Gastrocnemius medialis (tissue), 4 donors: Measurements from ENCODE around the gene SIRPB1. TPM values are rescaled to one million over a fixed set of nuclear protein-coding genes. Genes with fewer than 3 reads are reported as not detected.

Experiments used
- ATAC-seq, 2 donors: fragments of 150-250 bp; one replicate each; pipeline ENCODE4 v1.9.1; 2016
- DNase-seq, 2 donors: peaks; one replicate each; pipeline ENCODE4 v3.0.0-alpha.2; 2019
- H3K27ac ChIP-seq, 4 donors: fragments of 200-600 bp; sonication (generic); 1 replicate in 1 of 4; 2 replicates in 3 of 4; pipeline ENCODE4 v1.5.1; 2016 to 2018; ENCODE audit warnings: mild to moderate bottlenecking in 2 of 4, moderate library complexity in 1 of 4
- H3K27me3 ChIP-seq, 3 donors: fragments of 200-600 bp; sonication (generic) in 2 of 3; 1 replicate in 1 of 3; 2 replicates in 2 of 3; pipeline versions ENCODE4 v1.5.1 to v1.6.0; 2016 to 2019; ENCODE audit warnings: mild to moderate bottlenecking in 1 of 3, moderate library complexity in 1 of 3
- H3K36me3 ChIP-seq, 2 donors: fragments of 200-600 bp; sonication (generic) in 1 of 2; one replicate each; pipeline ENCODE4 v1.5.1; 2017 to 2018
- H3K4me1 ChIP-seq, 2 donors: fragments of 200-600 bp; sonication (generic) in 1 of 2; one replicate each; pipeline ENCODE4 v1.5.1; 2016 to 2017; ENCODE audit warnings: mild to moderate bottlenecking in 2 of 2
- H3K4me3 ChIP-seq, 4 donors: fragments of 200-600 bp; sonication (generic) in 3 of 4; 1 replicate in 1 of 4; 2 replicates in 3 of 4; pipeline ENCODE4 v1.5.1; 2016 to 2019; ENCODE audit warnings: mild to moderate bottlenecking in 2 of 4
- H3K9me3 ChIP-seq, 3 donors: fragments of 200-600 bp; sonication (generic) in 2 of 3; 1 replicate in 1 of 3; 2 replicates in 2 of 3; pipeline ENCODE4 v1.5.1; 2016 to 2019
- CTCF ChIP-seq, 5 experiments: fragments of 450-650 bp in 3 of 5; fragments of 200-600 bp in 2 of 5; sonication (generic) in 2 of 5; IDR thresholded peaks in 4 of 5; conservative IDR thresholded peaks in 1 of 5; 1 replicate in 4 of 5; 2 replicates in 1 of 5; pipeline ENCODE4 v1.5.1; 2016 to 2019; ENCODE audit warnings: antibody characterized with exemption in 5 of 5, mild to moderate bottlenecking in 3 of 5, moderate library complexity in 3 of 5
- POLR2A ChIP-seq, 2 donors: fragments of 450-650 bp; IDR thresholded peaks; one replicate each; pipeline ENCODE4 v1.6.1; 2017; ENCODE audit warnings: antibody characterized with exemption in 2 of 2, mild to moderate bottlenecking in 2 of 2, moderate library complexity in 2 of 2
- in situ Hi-C, 4 donors: fragments of 200-750 bp; cut with MboI; loops; one replicate each; pipeline versions ENCODE4 v1.15.0 to v1.8.0; 2017; ENCODE audit warnings: low sequenced_read_pairs in 4 of 4
- intact Hi-C: fragments of 100-400 bp; cut with DNase I; formaldehyde crosslinking; loops from one replicate; pipeline ENCODE4 v1.15.1; 2023; ENCODE audit warnings: low total_unique reads
- total RNA-seq, 4 donors: library from RNA; depleted of rRNA; stranded (reverse); fragments of >200 nt; gene quantifications; one replicate each; pipeline versions ENCODE4 v1.1.0 to v1.2.3, GENCODE V29; 2016

Gene SIRPB1
- total RNA-seq, 4 donors from 2014 or later, result 0.20 to 4.4 (median 1.8) TPM; not detected in 1

GRCh38 chr20:1657556-1658334 is 37.9 kb upstream of the SIRPB1 start, which contains the start of gene SIRPG:
SIRPG (minus strand) TSS chr20:1657779; CDS start chr20:1657714, 65 bp downstream.
- in situ Hi-C loops, result no loop called here
- no peaks in the 10 kb centered on the region for H3K27me3 ChIP-seq
- no peak within 1 kb of the TSS for H3K4me3 ChIP-seq
- no peak within 1 kb of the TSS for H3K27ac ChIP-seq
- intact Hi-C loops, result no loop called here
- no peaks in the 10 kb centered on the region for H3K36me3 ChIP-seq
- DNase-seq (no peak), ATAC-seq (no peak)
- TF ChIP-seq POLR2A (IDR thresholded peaks at IDR 0.05) (no peak), CTCF (IDR thresholded peaks at IDR 0.05 in 4 of 5, conservative IDR thresholded peaks at IDR 0.05 in 1 of 5) (no peak)
- H3K9me3 ChIP-seq, result no peaks in the 10 kb centered on the region
- H3K4me1 ChIP-seq, result no peaks in the 10 kb centered on the region

DNA sequence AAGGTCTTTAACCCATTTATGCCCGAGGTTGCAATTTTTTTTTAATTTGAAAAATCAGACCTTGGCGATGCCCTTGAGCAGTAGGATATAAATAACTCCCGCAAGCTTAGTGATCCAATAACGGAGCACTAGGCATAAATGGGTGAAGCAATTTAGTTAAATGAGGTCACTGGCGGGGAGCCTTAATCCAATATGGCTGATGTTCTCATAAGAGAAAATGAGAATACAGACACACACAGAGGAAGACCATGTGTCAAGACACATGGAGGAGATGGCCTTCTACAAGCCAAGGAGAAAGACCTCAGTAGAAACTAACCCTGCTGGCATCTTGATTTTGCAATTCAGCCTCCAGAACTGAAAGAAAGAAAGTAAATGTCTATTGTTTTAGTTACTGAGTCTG is 37.0 kb upstream of the SIRPB1 start:
- Histone ChIP-seq H3K27ac (no peak overlapping the region), H3K4me3 (no peak overlapping the region), H3K9me3 (no peaks in the 10 kb centered on the region), H3K4me1 (no peaks in the 10 kb centered on the region), H3K36me3 (no peaks in the 10 kb centered on the region), H3K27me3 (no peaks in the 10 kb centered on the region)
- TF ChIP-seq CTCF (IDR thresholded peaks at IDR 0.05 in 4 of 5, conservative IDR thresholded peaks at IDR 0.05 in 1 of 5) (no peak), POLR2A (IDR thresholded peaks at IDR 0.05) (no peak)
- DNase-seq (no peak), ATAC-seq (no peak)
- intact Hi-C loops, result no loop called here
- in situ Hi-C loops, result no loop called here

- intact Hi-C loops (no loop called here), in situ Hi-C loops (no loop called here)
- Histone ChIP-seq H3K27ac (no peak overlapping the region), H3K36me3 (no peaks in the 10 kb centered on the region), H3K4me3 (no peak overlapping the region), H3K9me3 (no peaks in the 10 kb centered on the region), H3K4me1 (no peaks in the 10 kb centered on the region), H3K27me3 (no peaks in the 10 kb centered on the region)
- no peak for ATAC-seq
- no peak for DNase-seq
- TF ChIP-seq POLR2A (IDR thresholded peaks at IDR 0.05) (no peak), CTCF (IDR thresholded peaks at IDR 0.05 in 4 of 5, conservative IDR thresholded peaks at IDR 0.05 in 1 of 5) (no peak)
Measured at GRCh38 chr20:1654996-1655395, 35.2 kb upstream of the SIRPB1 start.

- no peak for DNase-seq
- no peak for ATAC-seq
- in situ Hi-C loops, result no loop called here
- intact Hi-C loops, result no loop called here
- Histone ChIP-seq H3K4me1 (no peaks in the 10 kb centered on the region), H3K36me3 (no peaks in the 10 kb centered on the region), H3K9me3 (no peaks in the 10 kb centered on the region), H3K27ac (no peak overlapping the region), H3K4me3 (no peak overlapping the region), H3K27me3 (no peaks in the 10 kb centered on the region)
- TF ChIP-seq CTCF (IDR thresholded peaks at IDR 0.05 in 4 of 5, conservative IDR thresholded peaks at IDR 0.05 in 1 of 5), result no peak
- no peak for TF ChIP-seq POLR2A (IDR thresholded peaks at IDR 0.05)
Measured at GRCh38 chr20:1652960-1653359, 33.2 kb upstream of the SIRPB1 start.
